SK-N-DZ (cell line): ENCODE data around the gene NUDT8.
"Not testable (repeated sequence)": the region's sequence is repeated elsewhere in the genome, so short reads cannot be mapped to it uniquely, and the experiment has no call there.

ENCODE experiments used
- DNase-seq: peaks from one replicate; pipeline ENCODE4 v3.0.0-alpha.2; 2015; ENCODE audit warnings: low spot score

The NUDT8 gene

GRCh38 chr11:67628710-67629385 is 889 bp downstream of the NUDT8 start:
- DNase-seq: no peak

- DNase-seq: no peak
Measured at GRCh38 chr11:67627812-67628624, 1.7 kb downstream of the NUDT8 start.

GRCh38 chr11:67627441-67627811 is 2.3 kb downstream of the NUDT8 start:
- no peak for DNase-seq

GRCh38 chr11:67626970-67627369 is 2.8 kb downstream of the NUDT8 start:
- no peak for DNase-seq

GRCh38 chr11:67626131-67626833 is 3.5 kb downstream of the NUDT8 start:
- not testable (repeated sequence) for DNase-seq

- DNase-seq: not testable (repeated sequence)
Measured at GRCh38 chr11:67623795-67624194, 5.9 kb downstream of the NUDT8 start.

- DNase-seq: not testable (repeated sequence)
Measured at GRCh38 chr11:67622905-67623304, 6.8 kb downstream of the NUDT8 start.

- DNase-seq: not testable (repeated sequence)
Measured at GRCh38 chr11:67621928-67622327, 7.8 kb downstream of the NUDT8 start.

GRCh38 chr11:67620621-67621020 is 9.1 kb downstream of the NUDT8 start:
- not testable (repeated sequence) for DNase-seq

GRCh38 chr11:67619683-67620618 is 9.8 kb downstream of the NUDT8 start:
- DNase-seq: not testable (repeated sequence)

GRCh38 chr11:67618901-67619659 is 10.7 kb downstream of the NUDT8 start:
- not testable (repeated sequence) for DNase-seq

GRCh38 chr11:67617243-67617953 is 12.3 kb downstream of the NUDT8 start:
- DNase-seq: no peak

- DNase-seq: no peak
Measured at GRCh38 chr11:67616431-67617242, 13.1 kb downstream of the NUDT8 start.

GRCh38 chr11:67615728-67616430 is 13.9 kb downstream of the NUDT8 start:
- no peak for DNase-seq

- DNase-seq: peak; percentile 47
Measured at GRCh38 chr11:67614730-67615714, 14.7 kb downstream of the NUDT8 start.

- DNase-seq: peak; percentile 51
Measured at GRCh38 chr11:67613960-67614715, 15.6 kb downstream of the NUDT8 start.
